AG09319 (cell line): ENCODE results near the gene DCAF6.
"Not testable (repeated sequence)": the region's sequence is repeated elsewhere in the genome, so short reads cannot be mapped to it uniquely, and the experiment has no call there.

Experiments
- DNase-seq: peaks from one replicate; pipeline ENCODE4 v3.0.0-alpha.2; 2010; ENCODE audit warnings: low read depth; ENCODE audit errors: extremely low read depth
- TF ChIP-seq, protein P1 (sequence below): IDR thresholded peaks from 2 replicates; pipeline ENCODE4 v1.5.1; 2011; ENCODE audit warnings: low read depth, mild to moderate bottlenecking, inconsistent platforms, low read length, moderate library complexity

The DCAF6 gene

DNA sequence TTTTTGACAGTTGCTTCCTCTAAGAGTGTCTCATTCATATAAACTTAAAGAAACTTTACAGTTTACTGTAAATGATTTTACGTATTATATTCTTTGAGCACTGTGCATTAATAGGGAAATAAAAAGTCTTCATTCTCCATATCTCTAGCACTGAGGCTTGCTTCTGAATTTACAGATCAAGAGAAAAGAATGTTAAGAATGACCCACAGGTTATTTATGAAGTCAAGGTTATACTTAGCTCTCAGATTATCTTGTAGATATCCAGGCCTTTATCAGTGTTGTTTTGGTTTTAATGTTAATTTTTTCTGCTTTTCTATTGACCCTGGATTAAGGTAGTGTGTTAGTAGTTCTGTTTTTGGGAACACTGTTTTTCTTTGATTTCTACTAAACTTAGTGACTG lies 108.8 kb downstream of the DCAF6 start:
- no peak for DNase-seq
- TF ChIP-seq, protein P1, sequence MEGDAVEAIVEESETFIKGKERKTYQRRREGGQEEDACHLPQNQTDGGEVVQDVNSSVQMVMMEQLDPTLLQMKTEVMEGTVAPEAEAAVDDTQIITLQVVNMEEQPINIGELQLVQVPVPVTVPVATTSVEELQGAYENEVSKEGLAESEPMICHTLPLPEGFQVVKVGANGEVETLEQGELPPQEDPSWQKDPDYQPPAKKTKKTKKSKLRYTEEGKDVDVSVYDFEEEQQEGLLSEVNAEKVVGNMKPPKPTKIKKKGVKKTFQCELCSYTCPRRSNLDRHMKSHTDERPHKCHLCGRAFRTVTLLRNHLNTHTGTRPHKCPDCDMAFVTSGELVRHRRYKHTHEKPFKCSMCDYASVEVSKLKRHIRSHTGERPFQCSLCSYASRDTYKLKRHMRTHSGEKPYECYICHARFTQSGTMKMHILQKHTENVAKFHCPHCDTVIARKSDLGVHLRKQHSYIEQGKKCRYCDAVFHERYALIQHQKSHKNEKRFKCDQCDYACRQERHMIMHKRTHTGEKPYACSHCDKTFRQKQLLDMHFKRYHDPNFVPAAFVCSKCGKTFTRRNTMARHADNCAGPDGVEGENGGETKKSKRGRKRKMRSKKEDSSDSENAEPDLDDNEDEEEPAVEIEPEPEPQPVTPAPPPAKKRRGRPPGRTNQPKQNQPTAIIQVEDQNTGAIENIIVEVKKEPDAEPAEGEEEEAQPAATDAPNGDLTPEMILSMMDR = no peak

DNA sequence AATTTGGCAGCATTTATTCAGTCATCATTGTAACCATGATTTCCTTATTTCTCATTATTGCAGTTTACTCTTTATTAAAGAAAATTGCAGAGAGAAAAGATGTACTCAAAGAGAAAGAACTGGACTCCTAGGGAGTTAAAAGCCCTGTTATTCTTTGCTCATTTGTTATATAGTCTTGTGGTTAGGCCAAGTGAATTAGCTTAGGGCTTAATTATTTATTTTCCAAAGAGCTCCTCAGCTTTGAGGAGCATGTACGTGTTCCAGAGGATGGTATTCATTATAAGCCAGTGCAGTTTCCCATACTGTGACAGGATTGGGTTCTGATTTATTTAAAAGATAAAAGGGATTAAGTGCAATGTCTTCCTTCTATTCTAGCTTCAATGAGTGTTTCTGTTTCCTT lies 113.8 kb downstream of the DCAF6 start:
- no peak for DNase-seq
- TF ChIP-seq, protein P1 = no peak

DNA sequence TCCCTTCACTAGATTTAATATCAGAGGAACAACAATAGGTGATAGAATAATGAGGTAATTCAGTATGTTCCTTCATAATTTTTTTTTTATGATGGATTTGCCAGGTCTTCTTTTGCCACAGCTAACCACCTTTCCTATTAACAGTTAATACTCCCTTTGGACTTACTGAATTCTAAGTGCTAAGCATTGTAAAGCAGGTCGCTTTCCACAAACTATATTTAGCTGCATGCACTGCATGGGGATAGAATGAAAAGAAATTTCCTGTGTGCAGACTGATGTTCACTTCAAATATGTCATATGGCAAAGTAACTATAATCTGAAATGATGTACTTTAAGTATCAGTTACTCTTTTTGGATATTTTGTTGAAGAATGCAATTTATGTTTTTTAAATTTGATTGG lies 114.4 kb downstream of the DCAF6 start:
- no peak for DNase-seq
- TF ChIP-seq, protein P1 = no peak

DNA sequence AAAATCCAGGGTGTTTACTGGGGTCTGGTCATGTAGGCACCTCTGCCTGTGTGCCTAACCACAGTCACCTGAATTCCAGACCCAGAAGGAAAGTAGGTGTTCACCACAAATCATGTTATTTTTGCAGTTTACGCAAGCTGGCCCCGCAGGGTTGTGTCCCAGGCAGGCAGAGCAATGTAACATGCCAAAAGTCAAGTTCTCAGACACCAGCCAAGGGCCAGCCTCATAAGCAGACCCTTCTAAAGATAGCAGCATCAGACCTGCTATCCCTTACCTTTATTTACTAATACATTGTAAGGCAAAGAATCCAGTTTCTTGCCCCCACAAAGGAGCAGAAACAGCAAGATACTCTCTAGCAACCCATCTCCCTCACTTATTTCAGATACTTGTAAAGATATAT lies 117.2 kb downstream of the DCAF6 start:
- TF ChIP-seq, protein P1 = no peak
- no peak for DNase-seq

DNA sequence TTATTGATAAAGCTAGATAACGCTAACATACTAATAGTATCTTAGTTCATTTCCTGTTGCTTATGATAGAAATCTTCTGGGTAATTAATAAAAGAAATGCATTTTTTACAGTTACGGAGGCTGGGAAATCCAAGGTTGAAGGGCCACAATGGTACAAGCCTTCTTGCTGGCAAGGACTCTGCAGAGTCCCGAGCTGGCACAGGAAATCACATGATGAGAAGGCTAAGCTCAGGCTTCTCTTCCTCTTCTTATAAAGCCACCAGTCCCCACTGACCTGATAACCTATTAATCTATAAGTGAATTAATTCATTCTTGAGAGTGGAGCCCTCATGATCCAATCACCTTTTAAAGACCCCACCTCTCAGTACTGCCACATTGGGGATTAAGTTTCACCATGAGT lies 117.6 kb downstream of the DCAF6 start:
- no peak for DNase-seq
- TF ChIP-seq, protein P1 = no peak

GRCh38 chr1:168056152-168056551 lies 119.7 kb downstream of the DCAF6 start:
- DNase-seq = not testable (repeated sequence)

DNA sequence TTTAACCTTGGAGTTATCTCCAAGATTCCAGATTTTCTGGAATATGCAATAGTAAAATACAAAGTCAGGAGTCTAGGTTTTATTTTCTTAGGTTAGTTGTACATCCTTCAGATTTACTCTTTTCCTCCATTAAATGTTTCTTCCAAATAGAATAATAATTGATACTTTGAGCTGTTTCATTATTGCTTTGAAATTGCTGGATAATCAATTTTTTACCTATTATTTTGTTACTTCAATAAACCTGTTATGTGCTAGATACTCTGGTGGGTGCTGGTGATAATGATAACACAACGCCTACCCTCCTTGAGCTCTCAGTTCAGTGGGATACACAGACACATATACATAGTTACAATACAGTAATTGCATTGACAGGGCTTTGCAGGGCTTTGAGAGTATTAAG lies 120.9 kb downstream of the DCAF6 start:
- TF ChIP-seq, protein P1 = no peak
- no peak for DNase-seq

- no peak for DNase-seq
- TF ChIP-seq, protein P1 = no peak
These were observed 121.4 kb downstream of the DCAF6 start for GRCh38 chr1:168057921-168058320.
